ENCODE measurements around the gene FAM174C.

DNA sequence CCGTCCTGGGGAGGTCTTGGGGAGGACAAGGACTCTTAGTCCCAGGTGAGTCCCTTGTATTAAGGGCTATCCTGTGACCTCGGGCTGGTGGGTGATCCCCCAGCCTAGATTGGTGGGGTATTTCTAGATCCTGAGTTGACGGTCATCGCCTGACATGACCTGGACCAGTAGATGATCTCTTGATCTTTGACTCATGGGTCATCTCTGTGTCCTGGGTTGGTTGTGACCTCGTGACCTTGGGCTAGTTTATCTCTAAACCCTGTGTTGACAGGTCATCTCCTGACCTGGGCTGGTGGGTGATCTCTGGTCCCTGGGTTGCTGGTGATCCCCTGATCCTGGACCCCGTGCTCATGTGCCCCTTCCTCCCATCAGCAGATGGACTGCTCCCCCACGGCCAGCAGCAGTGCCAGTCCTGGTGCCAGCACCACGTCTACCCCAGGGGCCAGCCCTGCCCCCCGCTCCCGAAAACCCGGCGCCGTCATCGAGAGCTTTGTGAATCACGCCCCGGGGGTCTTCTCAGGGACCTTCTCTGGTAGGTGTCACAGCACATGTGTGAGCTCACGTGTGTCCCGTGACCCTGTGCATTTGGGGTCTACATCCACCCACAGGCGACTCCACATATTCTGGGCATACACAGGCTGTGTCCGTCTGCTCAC is 20.7 kb upstream of the FAM174C start:
- TF ChIP-seq POLR2AphosphoS5 (IDR thresholded peaks at IDR 0.05) = peak in 2 of 3 donors; percentile 6 to 16
- TF ChIP-seq, protein P1, sequence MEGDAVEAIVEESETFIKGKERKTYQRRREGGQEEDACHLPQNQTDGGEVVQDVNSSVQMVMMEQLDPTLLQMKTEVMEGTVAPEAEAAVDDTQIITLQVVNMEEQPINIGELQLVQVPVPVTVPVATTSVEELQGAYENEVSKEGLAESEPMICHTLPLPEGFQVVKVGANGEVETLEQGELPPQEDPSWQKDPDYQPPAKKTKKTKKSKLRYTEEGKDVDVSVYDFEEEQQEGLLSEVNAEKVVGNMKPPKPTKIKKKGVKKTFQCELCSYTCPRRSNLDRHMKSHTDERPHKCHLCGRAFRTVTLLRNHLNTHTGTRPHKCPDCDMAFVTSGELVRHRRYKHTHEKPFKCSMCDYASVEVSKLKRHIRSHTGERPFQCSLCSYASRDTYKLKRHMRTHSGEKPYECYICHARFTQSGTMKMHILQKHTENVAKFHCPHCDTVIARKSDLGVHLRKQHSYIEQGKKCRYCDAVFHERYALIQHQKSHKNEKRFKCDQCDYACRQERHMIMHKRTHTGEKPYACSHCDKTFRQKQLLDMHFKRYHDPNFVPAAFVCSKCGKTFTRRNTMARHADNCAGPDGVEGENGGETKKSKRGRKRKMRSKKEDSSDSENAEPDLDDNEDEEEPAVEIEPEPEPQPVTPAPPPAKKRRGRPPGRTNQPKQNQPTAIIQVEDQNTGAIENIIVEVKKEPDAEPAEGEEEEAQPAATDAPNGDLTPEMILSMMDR (IDR thresholded peaks at IDR 0.05 in 8 of 11, conservative IDR thresholded peaks at IDR 0.05 in 3 of 11) = no peak

All from spleen (tissue), 7 donors.